GM10266 (cell line): ENCODE data around the gene RAB7A.
"Not testable (repeated sequence)": the region's sequence is repeated elsewhere in the genome, so short reads cannot be mapped to it uniquely, and the experiment has no call there.

Experiments
- DNase-seq: peaks from one replicate; pipeline ENCODE4 v3.0.0; 2012; ENCODE audit errors: extremely low spot score
- CTCF ChIP-seq: IDR thresholded peaks from 2 replicates; pipeline ENCODE4 v1.5.1; 2012; ENCODE audit warnings: mild to moderate bottlenecking, low read depth; ENCODE audit not compliant: control insufficient read depth, insufficient read depth; ENCODE audit errors: missing control alignments

Gene RAB7A

GRCh38 chr3:128760881-128761280 lies 34.9 kb downstream of the RAB7A start:
- no peak for DNase-seq
- TF ChIP-seq CTCF, result no peak

GRCh38 chr3:128761392-128761791 lies 35.4 kb downstream of the RAB7A start:
- DNase-seq, result no peak
- TF ChIP-seq CTCF, result no peak

DNA sequence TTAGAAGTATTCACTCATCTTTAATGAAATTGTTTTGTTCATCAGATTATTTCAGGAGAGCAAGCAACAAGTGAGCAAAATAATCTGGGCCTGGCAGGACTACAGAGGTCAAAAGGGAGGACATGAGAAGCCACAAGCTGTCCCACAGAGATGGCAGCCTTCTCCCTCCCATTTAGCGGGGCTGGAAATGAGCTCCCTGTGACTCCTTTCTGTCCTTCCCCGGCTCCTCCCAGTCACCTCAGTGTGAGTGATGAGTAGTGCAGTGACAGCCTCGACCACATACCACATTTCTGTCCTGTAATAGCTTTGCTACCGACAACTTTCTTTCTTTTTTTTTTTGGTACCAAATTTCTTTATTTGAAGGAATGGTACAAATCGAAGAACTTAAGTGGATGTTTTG lies 38.0 kb downstream of the RAB7A start:
- DNase-seq, result no peak
- no peak for TF ChIP-seq CTCF

DNA sequence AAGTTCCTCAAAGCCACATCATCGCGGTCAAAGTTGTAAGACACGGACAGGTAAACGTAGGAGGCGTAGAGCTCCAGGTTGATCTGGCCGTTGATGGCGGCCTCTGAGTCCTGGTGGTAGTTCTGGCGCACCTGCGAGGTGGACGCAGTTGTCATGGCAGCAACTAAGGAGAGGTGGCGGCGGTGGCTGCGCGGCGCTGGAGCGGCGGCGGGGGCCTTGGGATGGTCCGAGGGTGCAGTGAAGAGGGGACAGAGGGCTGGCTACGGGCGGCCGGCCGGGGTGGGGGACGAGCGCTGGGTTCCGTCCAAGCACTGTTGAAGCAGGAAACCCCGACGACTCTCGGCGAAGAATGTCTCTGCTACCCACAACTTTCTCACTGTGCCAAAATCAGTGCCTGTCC lies 38.9 kb downstream of the RAB7A start:
- no peak for TF ChIP-seq CTCF

DNA sequence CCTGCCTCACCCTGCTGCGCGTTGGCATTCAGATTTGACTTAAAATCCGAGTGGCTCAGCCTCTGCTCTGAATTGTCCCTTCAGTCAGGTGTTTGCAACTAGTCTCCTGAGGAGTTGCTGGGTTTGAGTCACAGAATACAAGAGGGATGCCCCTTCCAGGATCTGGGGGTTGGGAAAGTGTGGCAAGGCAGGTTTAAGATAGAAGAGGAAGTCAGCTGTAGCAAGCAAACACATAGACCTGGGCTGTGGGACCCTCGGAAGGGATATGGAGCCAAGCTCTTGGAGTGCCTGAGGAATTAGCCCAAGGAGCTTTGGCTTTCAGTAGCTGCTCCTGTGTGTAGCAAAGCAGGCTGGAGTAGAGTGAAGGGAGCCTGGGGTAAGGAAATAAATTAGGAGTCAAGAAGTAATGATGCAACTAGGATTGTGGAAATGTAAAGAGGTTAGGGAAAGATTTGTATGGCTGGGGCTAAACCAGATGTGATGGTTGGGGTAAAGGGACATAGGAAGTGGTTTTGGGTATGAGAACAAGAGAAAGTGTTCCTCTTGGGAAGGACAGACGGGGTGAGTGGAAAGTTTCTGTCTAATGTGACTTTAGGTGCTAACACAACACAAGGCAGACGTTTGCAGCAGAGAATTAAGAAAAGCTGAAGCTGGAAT lies 41.2 kb downstream of the RAB7A start:
- no peak for DNase-seq

More for the DNA sequence above, 38.9 kb downstream of the RAB7A start:
- no peak for DNase-seq

GRCh38 chr3:128768471-128768870 lies 42.5 kb downstream of the RAB7A start:
- TF ChIP-seq CTCF, result no peak
- DNase-seq, result no peak

More for the DNA sequence above, 41.2 kb downstream of the RAB7A start:
- no peak for TF ChIP-seq CTCF

DNA sequence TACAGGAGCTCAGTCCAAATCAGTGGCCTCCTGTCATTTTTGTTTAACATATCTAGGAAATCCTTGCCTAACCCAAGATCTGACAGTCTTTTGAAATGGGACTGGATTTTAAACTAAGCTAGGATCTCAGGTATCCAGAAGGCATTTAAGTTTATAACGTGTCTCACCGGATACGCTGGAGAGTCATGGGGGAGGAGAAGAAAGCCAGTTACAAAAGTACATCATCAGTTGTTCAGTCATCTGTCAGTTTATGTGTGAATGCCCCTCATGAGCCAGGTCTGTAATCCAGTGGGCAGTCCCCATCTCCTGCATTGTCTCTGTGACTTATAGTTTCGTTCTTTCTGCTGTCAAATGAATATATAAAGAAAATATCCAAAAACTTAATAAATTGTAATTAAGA lies 44.4 kb downstream of the RAB7A start:
- TF ChIP-seq CTCF, result no peak
- no peak for DNase-seq

GRCh38 chr3:128773189-128773588 lies 47.2 kb downstream of the RAB7A start:
- DNase-seq, result not testable (repeated sequence)

DNA sequence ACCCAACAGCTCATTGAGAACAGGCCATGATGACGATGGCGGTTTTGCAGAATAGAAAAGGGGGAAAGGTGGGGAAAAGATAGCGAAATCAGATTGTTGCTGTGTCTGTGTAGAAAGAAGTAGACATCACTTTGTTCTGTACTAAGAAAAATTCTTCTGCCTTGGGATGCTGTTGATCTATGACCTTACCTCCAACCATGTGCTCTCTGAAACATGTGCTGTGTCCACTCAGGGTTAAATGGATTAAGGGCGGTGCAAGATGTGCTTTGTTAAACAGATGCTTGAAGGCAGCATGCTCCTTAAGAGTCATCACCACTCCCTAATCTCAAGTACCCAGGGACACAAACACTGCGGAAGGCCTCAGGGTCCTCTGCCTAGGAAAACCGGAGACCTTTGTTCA lies 47.6 kb downstream of the RAB7A start:
- DNase-seq, result not testable (repeated sequence)
